Measurements from ENCODE around the gene ENTPD2. TPM values are rescaled to one million over a fixed set of nuclear protein-coding genes. Genes with fewer than 3 reads are reported as not detected.
"Not testable (repeated sequence)": the region's sequence is repeated elsewhere in the genome, so short reads cannot be mapped to it uniquely, and the experiment has no call there.

ENTPD2 gene
- total RNA-seq, 1 experiment from 2014 or later, result not detected

GRCh38 chr9:137063311-137064026 is 9.6 kb upstream of the ENTPD2 start:
- Histone ChIP-seq H3K4me1 (ENCODE audit: low read length) (peaks cover 10% of the 10 kb centered on the region), H3K4me3 (ENCODE audit: low read length) (no peak overlapping the region), H3K27me3 (ENCODE audit: low read length) (no peaks in the 10 kb centered on the region), H2AFZ (ENCODE audit: low read length) (no peak overlapping the region), H3K4me2 (ENCODE audit: low read depth, low read length, poor library complexity, severe bottlenecking) (no peak overlapping the region), H4K20me1 (ENCODE audit: insufficient read depth, low read depth, low read length) (peaks cover 18% of the 10 kb centered on the region; the same call in 1 of the 2 replicates), H3K9ac (ENCODE audit: low read length) (no peak overlapping the region), H3K36me3 (ENCODE audit: insufficient read depth, low read length) (peaks cover 7% of the 10 kb centered on the region; the same call in 1 of the 2 replicates), H3K27ac (ENCODE audit: low read length) (no peak overlapping the region), H3K79me2 (ENCODE audit: low read length) (peaks cover 2% of the 10 kb centered on the region; the same call in 1 of the 2 replicates), H3K9me3 (ENCODE audit: low read length) (no peaks in the 10 kb centered on the region), H3K9me2 (replicated peaks; ENCODE audit: insufficient read depth, low read length) (no peaks in the 10 kb centered on the region)
- no peak for DNase-seq

- not testable (repeated sequence) for H3K9ac ChIP-seq (ENCODE audit: low read length); H3K9me2 ChIP-seq (replicated peaks; ENCODE audit: insufficient read depth, low read length); H3K9me3 ChIP-seq (ENCODE audit: low read length); H2AFZ ChIP-seq (ENCODE audit: low read length); H3K27me3 ChIP-seq (ENCODE audit: low read length); H3K27ac ChIP-seq (ENCODE audit: low read length); H3K4me1 ChIP-seq (ENCODE audit: low read length); H3K4me3 ChIP-seq (ENCODE audit: low read length); H3K79me2 ChIP-seq (ENCODE audit: low read length); H3K36me3 ChIP-seq (ENCODE audit: insufficient read depth, low read length); H3K4me2 ChIP-seq (ENCODE audit: low read depth, low read length, poor library complexity, severe bottlenecking); DNase-seq
- peaks cover 18% of the 10 kb centered on the region; the same call in 1 of the 2 replicates for H4K20me1 ChIP-seq (ENCODE audit: insufficient read depth, low read depth, low read length)
Observed at GRCh38 chr9:137062798-137063197, 8.9 kb upstream of the ENTPD2 start.

- Histone ChIP-seq H3K4me1 (ENCODE audit: low read length) (no peaks in the 10 kb centered on the region), H3K9ac (ENCODE audit: low read length) (no peak overlapping the region), H3K9me2 (replicated peaks; ENCODE audit: insufficient read depth, low read length) (no peaks in the 10 kb centered on the region), H3K9me3 (ENCODE audit: low read length) (no peaks in the 10 kb centered on the region), H3K36me3 (ENCODE audit: insufficient read depth, low read length) (peaks cover 7% of the 10 kb centered on the region; the same call in 1 of the 2 replicates), H3K79me2 (ENCODE audit: low read length) (no peaks in the 10 kb centered on the region), H4K20me1 (ENCODE audit: insufficient read depth, low read depth, low read length) (peaks cover 18% of the 10 kb centered on the region; the same call in 1 of the 2 replicates), H3K27me3 (ENCODE audit: low read length) (no peaks in the 10 kb centered on the region), H3K27ac (ENCODE audit: low read length) (no peak overlapping the region), H3K4me2 (ENCODE audit: low read depth, low read length, poor library complexity, severe bottlenecking) (no peak overlapping the region), H3K4me3 (ENCODE audit: low read length) (no peak overlapping the region), H2AFZ (ENCODE audit: low read length) (no peak overlapping the region)
- DNase-seq, result no peak
Observed at GRCh38 chr9:137062384-137062783, 8.5 kb upstream of the ENTPD2 start.

GRCh38 chr9:137058521-137059234 is 4.8 kb upstream of the ENTPD2 start:
- H2AFZ ChIP-seq (ENCODE audit: low read length), result no peak overlapping the region
- H3K36me3 ChIP-seq (ENCODE audit: insufficient read depth, low read length), result peaks cover under 1% of the 10 kb centered on the region; the same call in 1 of the 2 replicates
- H3K27me3 ChIP-seq (ENCODE audit: low read length), result no peaks in the 10 kb centered on the region
- no peak for DNase-seq
- no peak overlapping the region for H3K9ac ChIP-seq (ENCODE audit: low read length)
- no peak overlapping the region for H3K4me2 ChIP-seq (ENCODE audit: low read depth, low read length, poor library complexity, severe bottlenecking)
- no peaks in the 10 kb centered on the region for H3K9me3 ChIP-seq (ENCODE audit: low read length)
- no peaks in the 10 kb centered on the region for H3K79me2 ChIP-seq (ENCODE audit: low read length)
- no peak overlapping the region for H3K27ac ChIP-seq (ENCODE audit: low read length)
- H3K4me1 ChIP-seq (ENCODE audit: low read length), result no peaks in the 10 kb centered on the region
- no peak overlapping the region for H3K4me3 ChIP-seq (ENCODE audit: low read length)
- no peaks in the 10 kb centered on the region for H3K9me2 ChIP-seq (replicated peaks; ENCODE audit: insufficient read depth, low read length)
- peaks cover 3% of the 10 kb centered on the region; the same call in 1 of the 2 replicates for H4K20me1 ChIP-seq (ENCODE audit: insufficient read depth, low read depth, low read length)

GRCh38 chr9:137057545-137057944 is 3.7 kb upstream of the ENTPD2 start:
- Histone ChIP-seq H3K9ac (ENCODE audit: low read length) (no peak overlapping the region), H3K4me3 (ENCODE audit: low read length) (no peak overlapping the region), H3K36me3 (ENCODE audit: insufficient read depth, low read length) (no peaks in the 10 kb centered on the region), H4K20me1 (ENCODE audit: insufficient read depth, low read depth, low read length) (no peaks in the 10 kb centered on the region), H3K27ac (ENCODE audit: low read length) (no peak overlapping the region), H3K4me1 (ENCODE audit: low read length) (no peaks in the 10 kb centered on the region), H3K79me2 (ENCODE audit: low read length) (no peaks in the 10 kb centered on the region), H3K4me2 (ENCODE audit: low read depth, low read length, poor library complexity, severe bottlenecking) (no peak overlapping the region), H3K9me3 (ENCODE audit: low read length) (no peaks in the 10 kb centered on the region), H2AFZ (ENCODE audit: low read length) (no peak overlapping the region), H3K27me3 (ENCODE audit: low read length) (no peaks in the 10 kb centered on the region), H3K9me2 (replicated peaks; ENCODE audit: insufficient read depth, low read length) (no peaks in the 10 kb centered on the region)
- DNase-seq, result no peak

GRCh38 chr9:137056739-137057415 is 3.0 kb upstream of the ENTPD2 start:
- no peak overlapping the region for H3K4me3 ChIP-seq (ENCODE audit: low read length)
- H3K27ac ChIP-seq (ENCODE audit: low read length), result no peak overlapping the region
- H3K9me2 ChIP-seq (replicated peaks; ENCODE audit: insufficient read depth, low read length), result no peaks in the 10 kb centered on the region
- H3K4me1 ChIP-seq (ENCODE audit: low read length), result no peaks in the 10 kb centered on the region
- no peaks in the 10 kb centered on the region for H3K79me2 ChIP-seq (ENCODE audit: low read length)
- no peaks in the 10 kb centered on the region for H3K36me3 ChIP-seq (ENCODE audit: insufficient read depth, low read length)
- no peak overlapping the region for H3K9ac ChIP-seq (ENCODE audit: low read length)
- H3K4me2 ChIP-seq (ENCODE audit: low read depth, low read length, poor library complexity, severe bottlenecking), result no peak overlapping the region
- H2AFZ ChIP-seq (ENCODE audit: low read length), result no peak overlapping the region
- no peak for DNase-seq
- H3K27me3 ChIP-seq (ENCODE audit: low read length), result no peaks in the 10 kb centered on the region
- H3K9me3 ChIP-seq (ENCODE audit: low read length), result no peaks in the 10 kb centered on the region
- no peaks in the 10 kb centered on the region for H4K20me1 ChIP-seq (ENCODE audit: insufficient read depth, low read depth, low read length)

GRCh38 chr9:137055385-137056364 is 1.8 kb upstream of the ENTPD2 start:
- no peaks in the 10 kb centered on the region for H3K9me2 ChIP-seq (replicated peaks; ENCODE audit: insufficient read depth, low read length)
- H3K79me2 ChIP-seq (ENCODE audit: low read length), result no peaks in the 10 kb centered on the region
- H2AFZ ChIP-seq (ENCODE audit: low read length), result no peak overlapping the region
- H4K20me1 ChIP-seq (ENCODE audit: insufficient read depth, low read depth, low read length), result 0 out of 2 replicates have a peak, but pooled peaks cover 3% of the 10 kb centered on the region
- no peak overlapping the region for H3K27ac ChIP-seq (ENCODE audit: low read length)
- no peak for DNase-seq
- no peaks in the 10 kb centered on the region for H3K9me3 ChIP-seq (ENCODE audit: low read length)
- H3K27me3 ChIP-seq (ENCODE audit: low read length), result no peaks in the 10 kb centered on the region
- H3K4me2 ChIP-seq (ENCODE audit: low read depth, low read length, poor library complexity, severe bottlenecking), result no peak overlapping the region
- H3K4me1 ChIP-seq (ENCODE audit: low read length), result no peaks in the 10 kb centered on the region
- H3K9ac ChIP-seq (ENCODE audit: low read length), result no peak overlapping the region
- H3K4me3 ChIP-seq (ENCODE audit: low read length), result no peak overlapping the region
- H3K36me3 ChIP-seq (ENCODE audit: insufficient read depth, low read length), result no peaks in the 10 kb centered on the region
